Hepatocyte (in vitro differentiated cells): ENCODE data around the gene UBE2L3. TPM values are rescaled to one million over a fixed set of nuclear protein-coding genes. Genes with fewer than 3 reads are reported as not detected.
A peak's percentile ranks its signal among the peaks of the same experiment; 100 is the strongest.

Source experiments
- DNase-seq: peaks from one replicate; pipeline ENCODE4 v3.0.0-alpha.2; 2016; ENCODE audit warnings: low spot score
- H2AFZ ChIP-seq: fragments of 200-600 bp; sonication (generic); 2 replicates; pipeline ENCODE4 v1.6.0; 2016; ENCODE audit warnings: antibody characterized with exemption, mild to moderate bottlenecking
- H3K27ac ChIP-seq: fragments of 200-600 bp; sonication (generic); 2 replicates; pipeline ENCODE4 v1.5.1; 2016; ENCODE audit warnings: mild to moderate bottlenecking
- H3K27me3 ChIP-seq: fragments of 200-600 bp; sonication (generic); 2 replicates; pipeline ENCODE4 v1.6.1; 2016
- H3K36me3 ChIP-seq: fragments of 200-600 bp; sonication (generic); replicated peaks from 2 replicates; pipeline ENCODE4 v1.5.1; 2016; ENCODE audit warnings: low read depth; ENCODE audit not compliant: insufficient read depth
- H3K4me1 ChIP-seq: fragments of 200-600 bp; sonication (generic); 2 replicates; pipeline ENCODE4 v1.5.1; 2016; ENCODE audit warnings: mild to moderate bottlenecking, moderate library complexity; ENCODE audit not compliant: insufficient read depth
- H3K4me2 ChIP-seq: fragments of 200-600 bp; sonication (generic); 2 replicates; pipeline ENCODE4 v1.6.0; 2016
- H3K4me3 ChIP-seq: fragments of 200-600 bp; sonication (generic); 2 replicates; pipeline ENCODE4 v1.5.1; 2016; ENCODE audit warnings: mild to moderate bottlenecking
- H3K79me2 ChIP-seq: fragments of 200-600 bp; sonication (generic); 2 replicates; pipeline ENCODE4 v1.6.0; 2017; ENCODE audit warnings: mild to moderate bottlenecking
- H3K9me2 ChIP-seq: fragments of 200-600 bp; sonication (generic); replicated peaks from 2 replicates; pipeline ENCODE4 v1.6.0; 2017; ENCODE audit warnings: mild to moderate bottlenecking; ENCODE audit not compliant: insufficient read depth
- H3K9me3 ChIP-seq: fragments of 200-600 bp; sonication (generic); 2 replicates; pipeline ENCODE4 v1.5.1; 2016; ENCODE audit warnings: low read depth, mild to moderate bottlenecking
- H4K20me1 ChIP-seq: fragments of 200-600 bp; sonication (generic); 2 replicates; pipeline ENCODE4 v1.6.0; 2016; ENCODE audit warnings: mild to moderate bottlenecking; ENCODE audit not compliant: insufficient read depth, poor library complexity, severe bottlenecking
- CTCF ChIP-seq: fragments of 200-600 bp; sonication (generic); IDR thresholded peaks from 2 replicates; pipeline ENCODE4 v1.5.1; 2016; ENCODE audit warnings: antibody characterized with exemption, mild to moderate bottlenecking; ENCODE audit not compliant: poor library complexity
- EZH2 ChIP-seq: fragments of 200-600 bp; sonication (generic); IDR thresholded peaks from 2 replicates; pipeline ENCODE4 v1.6.1; 2016; ENCODE audit warnings: antibody characterized with exemption, mild to moderate bottlenecking, borderline replicate concordance
- EZH2phosphoT487 ChIP-seq: fragments of 200-600 bp; sonication (generic); IDR thresholded peaks from one replicate; pipeline ENCODE4 v1.6.1; 2018; ENCODE audit warnings: antibody characterized with exemption, mild to moderate bottlenecking, low read depth, moderate library complexity; ENCODE audit not compliant: unreplicated experiment, severe bottlenecking
- WGBS: methylation state at CpG from one replicate; pipeline ENCODE4 v1.1.6; 2016; ENCODE audit warnings: low lambda C conversion rate; ENCODE audit errors: missing lambda C conversion rate; 5-methylcytosine and 5-hydroxymethylcytosine counted together
- microRNA counts: library from miRNA; unstranded; fragments of <30 nt; microRNA quantifications from one replicate; lab custom pipeline; 2017
- microRNA-seq: library from miRNA; unstranded; fragments of <30 nt; microRNA quantifications from one replicate; pipeline ENCODE4, GENCODE V29; 2017
- polyA plus RNA-seq: library from polyadenylated mRNA; unstranded; fragments of >200 nt; fragmentation: Nextera tagmentation; extraction: Ambion mirVana; gene quantifications from 2 replicates; pipeline ENCODE4 v1.2.1, GENCODE V29; 2016
- small RNA-seq: library from RNA; depleted of rRNA; stranded (forward); fragments of <200 nt; gene quantifications from one replicate; pipeline ENCODE3, GENCODE V24; 2014
- total RNA-seq: library from RNA; depleted of rRNA; stranded (reverse); fragments of >200 nt; gene quantifications from 2 replicates; pipeline ENCODE4 v1.2.3, GENCODE V29; 2014

UBE2L3 gene
- total and polyA plus RNA-seq, 2 experiments from 2014 or later = 49.3 to 91.0 TPM

DNA sequence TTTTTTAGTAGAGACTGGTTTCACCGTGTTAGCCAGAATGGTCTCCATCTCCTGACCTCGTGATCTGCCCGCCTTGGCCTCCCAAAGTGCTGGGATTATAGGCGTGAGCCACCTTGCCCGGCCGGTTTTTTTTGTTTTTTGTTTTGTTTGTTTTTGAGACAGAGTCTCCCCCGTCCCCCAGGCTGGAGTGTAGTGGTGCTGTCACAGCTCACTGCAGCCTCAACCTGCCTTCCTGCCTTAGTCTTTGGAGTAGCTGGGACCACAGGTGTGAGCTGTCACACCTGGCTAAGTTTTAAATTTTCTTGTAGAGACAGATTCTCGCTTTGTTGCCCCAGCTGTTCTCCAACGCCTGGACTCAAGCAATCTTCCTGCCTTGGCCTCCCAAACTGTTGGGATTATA, 101.5 kb downstream of the UBE2L3 start:
- Histone ChIP-seq H3K4me2 (no peak overlapping the region), H2AFZ (no peak overlapping the region), H3K27me3 (no peaks in the 10 kb centered on the region), H3K9me2 (no peaks in the 10 kb centered on the region), H3K79me2 (peaks cover 27% of the 10 kb centered on the region), H3K4me1 (peaks cover 4% of the 10 kb centered on the region), H4K20me1 (peaks cover 2% of the 10 kb centered on the region), H3K36me3 (no peaks in the 10 kb centered on the region), H3K27ac (peak overlapping the region; percentile 56), H3K4me3 (no peak overlapping the region), H3K9me3 (no peaks in the 10 kb centered on the region)
- TF ChIP-seq EZH2phosphoT487 (no peak), CTCF (no peak), EZH2 (no peak)
- WGBS = 60% methylated on average over 8 of the region's 9 CpGs
- DNase-seq = no peak

- Histone ChIP-seq H3K79me2 (peaks cover 18% of the 10 kb centered on the region), H3K36me3 (no peaks in the 10 kb centered on the region)
- 92% methylated on average over 6 of the region's 6 CpGs for WGBS
Measured at GRCh38 chr22:21672107-21672629, 104.7 kb downstream of the UBE2L3 start.

More at GRCh38 chr22:21672107-21672629, 104.7 kb downstream of the UBE2L3 start:
- H3K9me2 ChIP-seq = no peaks in the 10 kb centered on the region
- H4K20me1 ChIP-seq = peaks cover 2% of the 10 kb centered on the region
- no peak for DNase-seq
- no peak overlapping the region for H3K4me2 ChIP-seq
- TF ChIP-seq EZH2phosphoT487 (no peak), CTCF (no peak), EZH2 (no peak)
- no peaks in the 10 kb centered on the region for H3K27me3 ChIP-seq
- no peaks in the 10 kb centered on the region for H3K4me1 ChIP-seq
- no peak overlapping the region for H2AFZ ChIP-seq
- no peaks in the 10 kb centered on the region for H3K9me3 ChIP-seq
- H3K27ac ChIP-seq = no peak overlapping the region
- no peak overlapping the region for H3K4me3 ChIP-seq

MicroRNAs within 50 kb of the gene (microRNA counts, 767-probe panel; counts per million panel counts)
- microRNA hsa-miR-130b-3p (lab: Ali Mortazavi, UCI) = not detected
- not detected for microRNA hsa-miR-301b (lab: Ali Mortazavi, UCI)

Small RNA genes lying within 50 kb of the gene (microRNA-seq; reads per million reads assigned to microRNA genes)
- gene MIR130B (2,559 reads per million, percentile 85 among the genes with 10 or more reads in this experiment), gene MIR301B (18.3 reads per million, percentile 37 among the genes with 10 or more reads in this experiment)

Small RNA genes lying within 50 kb of the gene (small RNA-seq; reads per million reads assigned to genes)
- gene MIR301B = 45.1 reads per million, percentile 97 among the genes with 10 or more reads in this experiment
- gene RF00492 = not detected
- not detected for gene RN7SKP221

Other genes with a start within 250 kb of the UBE2L3 start
- gene RIMBP3B, start 184.0 kb upstream of the UBE2L3 start, total RNA-seq = 0.17 TPM in 1 of 2 replicates, not detected in the other
- 0.02 TPM in 1 of 2 replicates, not detected in the other for gene RIMBP3B, start 184.0 kb upstream of the UBE2L3 start, polyA plus RNA-seq
- 16.9 and 21.2 TPM in 2 replicates for gene HIC2, start 150.3 kb upstream of the UBE2L3 start, total RNA-seq
- 9.4 and 11.4 TPM in 2 replicates for gene HIC2, start 150.3 kb upstream of the UBE2L3 start, polyA plus RNA-seq
- gene TMEM191C, start 100.3 kb upstream of the UBE2L3 start, total RNA-seq = 5.9 and 13.4 TPM in 2 replicates
- gene TMEM191C, start 100.3 kb upstream of the UBE2L3 start, polyA plus RNA-seq = 3.9 and 15.5 TPM in 2 replicates
- 0.30 and 0.32 TPM in 2 replicates for gene RIMBP3C, start 16.3 kb upstream of the UBE2L3 start, total RNA-seq
- 0.05 TPM in 1 of 2 replicates, not detected in the other for gene RIMBP3C, start 16.3 kb upstream of the UBE2L3 start, polyA plus RNA-seq
- gene YDJC, start 62.3 kb downstream of the UBE2L3 start, total RNA-seq = 24.1 and 34.6 TPM in 2 replicates
- 44.5 and 49.8 TPM in 2 replicates for gene YDJC, start 62.3 kb downstream of the UBE2L3 start, polyA plus RNA-seq
- gene CCDC116, start 65.0 kb downstream of the UBE2L3 start, total RNA-seq = 0.20 and 0.30 TPM in 2 replicates
- 1.3 and 1.5 TPM in 2 replicates for gene CCDC116, start 65.0 kb downstream of the UBE2L3 start, polyA plus RNA-seq
- 38.2 and 48.2 TPM in 2 replicates for gene SDF2L1, start 74.6 kb downstream of the UBE2L3 start, total RNA-seq
- 119 and 139 TPM in 2 replicates for gene SDF2L1, start 74.6 kb downstream of the UBE2L3 start, polyA plus RNA-seq
- gene PPIL2, start 98.3 kb downstream of the UBE2L3 start, total RNA-seq = 22.8 and 28.3 TPM in 2 replicates
- gene PPIL2, start 98.3 kb downstream of the UBE2L3 start, polyA plus RNA-seq = 30.0 and 38.6 TPM in 2 replicates
- 1.9 and 2.0 TPM in 2 replicates for gene YPEL1, start 168.1 kb downstream of the UBE2L3 start, total RNA-seq
- gene YPEL1, start 168.1 kb downstream of the UBE2L3 start, polyA plus RNA-seq = 3.1 and 3.5 TPM in 2 replicates